H9 (cell line): ENCODE results near the gene FOXD1. TPM values are rescaled to one million over a fixed set of nuclear protein-coding genes. Genes with fewer than 3 reads are reported as not detected.

Experiments
- DNase-seq: peaks from one replicate; pipeline ENCODE4 v3.0.0-alpha.2; 2017
- H2AFZ ChIP-seq: one replicate; pipeline ENCODE4 v1.6.1; 2013; ENCODE audit warnings: mild to moderate bottlenecking, low read length, control low read depth, moderate library complexity
- H2AK5ac ChIP-seq: 2 replicates; pipeline ENCODE4 v1.6.1; 2013; ENCODE audit warnings: low read length, control low read depth, mixed read lengths; ENCODE audit not compliant: insufficient read length
- H2BK120ac ChIP-seq: one replicate; pipeline ENCODE4 v1.6.1; 2013; ENCODE audit warnings: low read depth, mild to moderate bottlenecking, low read length, control low read depth, inconsistent platforms; ENCODE audit not compliant: poor library complexity, severe bottlenecking
- H2BK12ac ChIP-seq: 2 replicates; pipeline ENCODE4 v1.6.1; 2013; ENCODE audit warnings: low read length, control low read depth, mixed read lengths, low read depth; ENCODE audit not compliant: insufficient read length
- H2BK15ac ChIP-seq: 2 replicates; pipeline ENCODE4 v1.6.1; 2013; ENCODE audit warnings: low read depth, low read length, control low read depth
- H2BK20ac ChIP-seq: one replicate; pipeline ENCODE4 v1.6.1; 2013; ENCODE audit warnings: low read depth, mild to moderate bottlenecking, low read length, control low read depth, inconsistent platforms; ENCODE audit not compliant: poor library complexity, severe bottlenecking
- H2BK5ac ChIP-seq: 2 replicates; pipeline ENCODE4 v1.6.1; 2013; ENCODE audit warnings: low read length, control low read depth, mixed read lengths; ENCODE audit not compliant: insufficient read length
- H3K14ac ChIP-seq: 2 replicates; pipeline ENCODE4 v1.6.1; 2013; ENCODE audit warnings: low read length, control low read depth; ENCODE audit not compliant: insufficient read depth
- H3K18ac ChIP-seq: 2 replicates; pipeline ENCODE4 v1.6.1; 2013; ENCODE audit warnings: low read depth, mild to moderate bottlenecking, mixed read lengths, low read length, control low read depth; ENCODE audit not compliant: insufficient read length
- H3K23ac ChIP-seq: 2 replicates; pipeline ENCODE4 v1.6.1; 2013; ENCODE audit warnings: low read length, control low read depth, mixed read lengths, low read depth; ENCODE audit not compliant: insufficient read length
- H3K23me2 ChIP-seq: 2 replicates; pipeline ENCODE4 v1.6.1; 2013; ENCODE audit warnings: low read depth, mild to moderate bottlenecking, mixed read lengths, low read length, control low read depth; ENCODE audit not compliant: insufficient read length, poor library complexity, severe bottlenecking
- H3K27ac ChIP-seq: 2 replicates; pipeline ENCODE4 v1.5.1; 2013; ENCODE audit warnings: low read length, control low read depth, mixed read lengths, low read depth; ENCODE audit not compliant: insufficient read length
- H3K27me3 ChIP-seq: 2 replicates; pipeline ENCODE4 v1.6.1; 2013; ENCODE audit warnings: low read length, control low read depth, inconsistent platforms; ENCODE audit not compliant: insufficient read depth
- H3K4ac ChIP-seq: 2 replicates; pipeline ENCODE4 v1.6.1; 2013; ENCODE audit warnings: low read depth, mild to moderate bottlenecking, control low read depth, inconsistent platforms, low read length, moderate library complexity
- H3K4me1 ChIP-seq: 2 replicates; pipeline ENCODE4 v1.6.1; 2013; ENCODE audit warnings: low read length, control low read depth, inconsistent platforms; ENCODE audit not compliant: insufficient read depth
- H3K4me2 ChIP-seq: 2 replicates; pipeline ENCODE4 v1.6.1; 2013; ENCODE audit warnings: low read length, control low read depth, mixed read lengths; ENCODE audit not compliant: insufficient read length, insufficient read depth
- H3K56ac ChIP-seq: 2 replicates; pipeline ENCODE4 v1.6.1; 2013; ENCODE audit warnings: low read depth, mild to moderate bottlenecking, mixed read lengths, low read length, control low read depth; ENCODE audit not compliant: insufficient read length
- H3K79me1 ChIP-seq: 2 replicates; pipeline ENCODE4 v1.6.1; 2013; ENCODE audit warnings: low read depth, mild to moderate bottlenecking, moderate library complexity, low read length, control low read depth, inconsistent platforms; ENCODE audit not compliant: insufficient read depth, poor library complexity, severe bottlenecking
- H3K79me2 ChIP-seq: 2 replicates; pipeline ENCODE4 v1.6.1; 2013; ENCODE audit warnings: low read length, control low read depth, inconsistent platforms; ENCODE audit not compliant: insufficient read depth
- H3K9ac ChIP-seq: 2 replicates; pipeline ENCODE4 v1.6.1; 2013; ENCODE audit warnings: low read length, control low read depth, mixed read lengths; ENCODE audit not compliant: insufficient read length; ENCODE audit errors: extremely low read depth
- H3K9me3 ChIP-seq: one replicate; pipeline ENCODE4 v1.6.1; 2013; ENCODE audit warnings: low read depth, low read length, inconsistent platforms; ENCODE audit not compliant: control insufficient read depth
- H3T11ph ChIP-seq: one replicate; pipeline ENCODE4 v1.6.1; 2013; ENCODE audit warnings: mild to moderate bottlenecking, low read length, control low read depth, inconsistent platforms
- H4K20me1 ChIP-seq: one replicate; pipeline ENCODE4 v1.6.1; 2013; ENCODE audit not compliant: control insufficient read depth, insufficient read length, insufficient read depth
- H4K5ac ChIP-seq: 2 replicates; pipeline ENCODE4 v1.6.1; 2013; ENCODE audit warnings: low read depth, mild to moderate bottlenecking, mixed read lengths, low read length, control low read depth; ENCODE audit not compliant: insufficient read length
- H4K8ac ChIP-seq: replicated peaks from 2 replicates; pipeline ENCODE4 v1.6.1; 2013; ENCODE audit warnings: low read length, control low read depth, mixed read lengths, low read depth; ENCODE audit not compliant: insufficient read length
- H4K91ac ChIP-seq: 2 replicates; pipeline ENCODE4 v1.6.1; 2013; ENCODE audit warnings: low read depth, mild to moderate bottlenecking, moderate library complexity, mixed read lengths, low read length, control low read depth; ENCODE audit not compliant: insufficient read length
- H3K27ac Mint-ChIP-seq, 3 experiments: 2 replicates in 2 of 3; 3 replicates in 1 of 3; pipeline ENCODE4 v1.8.0; 2020 to 2021; ENCODE audit warnings: mixed read lengths in 3 of 3, mild to moderate bottlenecking in 1 of 3, moderate library complexity in 1 of 3
- H3K27me3 Mint-ChIP-seq: 2 replicates; pipeline ENCODE4 v1.8.0; 2021; ENCODE audit warnings: low read depth, mild to moderate bottlenecking, moderate library complexity, mixed read lengths
- H3K36me3 Mint-ChIP-seq, 3 experiments: 2 replicates in 2 of 3; 3 replicates in 1 of 3; pipeline ENCODE4 v1.8.0; 2020 to 2021; ENCODE audit warnings: low read depth in 3 of 3, mixed read lengths in 3 of 3; ENCODE audit not compliant: insufficient read depth in 1 of 3
- H3K4me1 Mint-ChIP-seq, 2 experiments: 2 replicates each; pipeline ENCODE4 v1.8.0; 2020; ENCODE audit warnings: mixed read lengths in 2 of 2
- H3K4me3 Mint-ChIP-seq, 2 experiments: 2 replicates in 1 of 2; 3 replicates in 1 of 2; pipeline ENCODE4 v1.8.0; 2020 to 2021; ENCODE audit warnings: mild to moderate bottlenecking in 2 of 2, mixed read lengths in 2 of 2, moderate library complexity in 1 of 2
- H3K9me3 Mint-ChIP-seq, 2 experiments: 2 replicates in 1 of 2; 3 replicates in 1 of 2; pipeline ENCODE4 v1.8.0; 2020; ENCODE audit warnings: mild to moderate bottlenecking in 2 of 2, mixed read lengths in 2 of 2, moderate library complexity in 1 of 2
- CTCF ChIP-seq: fragments of 200-600 bp; sonication (generic); conservative IDR thresholded peaks from 3 replicates; pipeline ENCODE4 v1.8.0; 2021; ENCODE audit warnings: antibody characterized with exemption, mild to moderate bottlenecking
- WGBS: extraction: QIAGEN DNeasy Blood & Tissue Kit; methylation state at CpG from one replicate; pipeline ENCODE4 v1.1.7; 2013; ENCODE audit warnings: missing lambda C conversion rate, low lambda C conversion rate, mixed read lengths; ENCODE audit not compliant: insufficient read length; ENCODE audit errors: extremely low coverage; 5-methylcytosine and 5-hydroxymethylcytosine counted together
- total RNA-seq: library from RNA; stranded (reverse); gene quantifications from 2 replicates; pipeline ENCODE4 v1.2.1, GENCODE V29; 2021

Gene FOXD1
- total RNA-seq, 1 experiment from 2014 or later, result 0.20 TPM

GRCh38 chr5:73440262-73440661, 8.3 kb downstream of the FOXD1 start:
- Mint-ChIP-seq H3K27me3 (peaks cover 98% of the 10 kb centered on the region), H3K36me3 (no peaks in the 10 kb centered on the region; a peak in 1 of 7 replicates), H3K4me3 (no peak overlapping the region), H3K27ac (no peak overlapping the region), H3K4me1 (peaks cover 34 to 47% of the 10 kb centered on the region in 2 experiments), H3K9me3 (peaks cover 15 to 33% of the 10 kb centered on the region in 2 experiments)
- H4K5ac ChIP-seq, result no peak overlapping the region
- H3K23ac ChIP-seq, result no peak overlapping the region
- no peak overlapping the region for H3K27ac ChIP-seq
- no peak overlapping the region for H2BK120ac ChIP-seq
- H3K23me2 ChIP-seq, result peaks cover 11% of the 10 kb centered on the region
- no peak overlapping the region for H3K18ac ChIP-seq
- H4K8ac ChIP-seq, result no peak overlapping the region
- no peak overlapping the region for H2BK15ac ChIP-seq
- H2BK12ac ChIP-seq, result no peak overlapping the region
- H3K79me1 ChIP-seq, result no peaks in the 10 kb centered on the region
- H3K9ac ChIP-seq, result no peak overlapping the region
- no CpG with 5 or more reads among the region's 1 CpG for WGBS
- no peak overlapping the region for H3K4ac ChIP-seq
- no peak for DNase-seq
- H2AK5ac ChIP-seq, result no peak overlapping the region
- no peak overlapping the region for H4K91ac ChIP-seq
- no peaks in the 10 kb centered on the region for H4K20me1 ChIP-seq
- peaks cover 88% of the 10 kb centered on the region for H3K27me3 ChIP-seq
- no peak overlapping the region for H3K4me2 ChIP-seq
- TF ChIP-seq CTCF, result no peak
- H2BK20ac ChIP-seq, result no peak overlapping the region
- no peak overlapping the region for H2AFZ ChIP-seq
- no peaks in the 10 kb centered on the region for H3K4me1 ChIP-seq
- no peaks in the 10 kb centered on the region for H3K9me3 ChIP-seq
- H3K56ac ChIP-seq, result no peak overlapping the region
- H3T11ph ChIP-seq, result no peak overlapping the region
- no peak overlapping the region for H3K14ac ChIP-seq
- no peak overlapping the region for H2BK5ac ChIP-seq
- H3K79me2 ChIP-seq, result no peaks in the 10 kb centered on the region
